Neuronal stem cell (in vitro differentiated cells): Measurements from ENCODE around the gene TSPAN14.

Source experiments
- DNase-seq: peaks from one replicate; pipeline ENCODE4 v3.0.0-alpha.2; 2013; ENCODE audit warnings: low spot score
- H2AFZ ChIP-seq: one replicate; pipeline ENCODE4 v1.6.1; 2013; ENCODE audit warnings: mild to moderate bottlenecking, low read length, inconsistent platforms
- H2AK5ac ChIP-seq: 2 replicates; pipeline ENCODE4 v1.6.1; 2013; ENCODE audit warnings: low read depth, mild to moderate bottlenecking, inconsistent platforms, low read length, moderate library complexity, mixed read lengths
- H2BK120ac ChIP-seq: 2 replicates; pipeline ENCODE4 v1.6.1; 2013; ENCODE audit warnings: low read depth, mild to moderate bottlenecking, inconsistent platforms, low read length, moderate library complexity, mixed read lengths
- H2BK12ac ChIP-seq: one replicate; pipeline ENCODE4 v1.6.1; 2013; ENCODE audit warnings: low read length, inconsistent platforms
- H2BK15ac ChIP-seq: 2 replicates; pipeline ENCODE4 v1.6.1; 2013; ENCODE audit warnings: mild to moderate bottlenecking, low read length, inconsistent platforms, mixed read lengths
- H2BK5ac ChIP-seq: one replicate; pipeline ENCODE4 v1.6.1; 2013; ENCODE audit warnings: inconsistent platforms, mild to moderate bottlenecking, low read length, moderate library complexity
- H3K14ac ChIP-seq: one replicate; pipeline ENCODE4 v1.6.1; 2013; ENCODE audit warnings: low read length, inconsistent platforms
- H3K18ac ChIP-seq: 2 replicates; pipeline ENCODE4 v1.6.1; 2013; ENCODE audit warnings: low read length, inconsistent platforms
- H3K23ac ChIP-seq: 2 replicates; pipeline ENCODE4 v1.6.1; 2013; ENCODE audit warnings: low read depth, mild to moderate bottlenecking, mixed read lengths, low read length, inconsistent platforms; ENCODE audit not compliant: poor library complexity
- H3K27ac ChIP-seq: replicated peaks from 3 replicates; pipeline ENCODE4 v1.5.1; 2013; ENCODE audit warnings: low read length, inconsistent platforms
- H3K27me3 ChIP-seq, 3 experiments: 2 replicates each; pipeline ENCODE4 v1.6.1; 2013; ENCODE audit warnings: low read length in 3 of 3, mild to moderate bottlenecking in 2 of 3, inconsistent platforms in 1 of 3, low read depth in 1 of 3, mixed read lengths in 1 of 3, moderate library complexity in 1 of 3; ENCODE audit not compliant: control insufficient read depth in 3 of 3, insufficient read depth in 3 of 3
- H3K36me3 ChIP-seq, 2 donors: replicated peaks in 1 of 2; 2 replicates each; pipeline ENCODE4 v1.6.1; 2013; ENCODE audit warnings: low read length in 2 of 2; ENCODE audit not compliant: control insufficient read depth in 2 of 2, insufficient read depth in 2 of 2
- H3K4ac ChIP-seq: 2 replicates; pipeline ENCODE4 v1.6.1; 2013; ENCODE audit warnings: inconsistent platforms, mild to moderate bottlenecking, low read length, moderate library complexity
- H3K4me1 ChIP-seq, 2 donors: 1 replicate in 1 of 2; 2 replicates in 1 of 2; pipeline ENCODE4 v1.6.1; 2013; ENCODE audit warnings: low read length in 2 of 2, low read depth in 1 of 2; ENCODE audit not compliant: control insufficient read depth in 2 of 2, insufficient read depth in 1 of 2
- H3K4me2 ChIP-seq: one replicate; pipeline ENCODE4 v1.6.1; 2013; ENCODE audit warnings: mild to moderate bottlenecking, low read length, inconsistent platforms; ENCODE audit not compliant: insufficient read depth, poor library complexity, severe bottlenecking
- H3K4me3 ChIP-seq, 2 donors: 2 replicates each; pipeline ENCODE4 v1.5.1; 2013; ENCODE audit warnings: low read length in 2 of 2, mild to moderate bottlenecking in 2 of 2, inconsistent platforms in 1 of 2, moderate library complexity in 1 of 2
- H3K79me1 ChIP-seq: one replicate; pipeline ENCODE4 v1.6.1; 2013; ENCODE audit warnings: low read depth, mild to moderate bottlenecking, inconsistent platforms, low read length, moderate library complexity
- H3K9ac ChIP-seq: one replicate; pipeline ENCODE4 v1.6.1; 2013; ENCODE audit warnings: mild to moderate bottlenecking, low read depth, low read length, inconsistent platforms; ENCODE audit not compliant: poor library complexity
- H3K9me3 ChIP-seq, 2 donors: replicated peaks in 1 of 2; 2 replicates each; pipeline versions ENCODE3 to v1.6.1; 2013; ENCODE audit warnings: low read length in 2 of 2, mild to moderate bottlenecking in 2 of 2, inconsistent platforms in 1 of 2, low read depth in 1 of 2, mixed read lengths in 1 of 2, moderate library complexity in 1 of 2; ENCODE audit not compliant: control insufficient read depth in 2 of 2, insufficient read depth in 1 of 2
- H4K8ac ChIP-seq: one replicate; pipeline ENCODE4 v1.6.1; 2013; ENCODE audit warnings: low read depth, mild to moderate bottlenecking, inconsistent platforms, low read length, moderate library complexity
- H4K91ac ChIP-seq: one replicate; pipeline ENCODE4 v1.6.1; 2013; ENCODE audit warnings: low read length, low read depth, mild to moderate bottlenecking, inconsistent platforms; ENCODE audit not compliant: poor library complexity
- WGBS, 2 donors: extraction: QIAGEN DNeasy Blood & Tissue Kit; methylation state at CpG; one replicate each; pipeline ENCODE4 v1.1.7; 2013; ENCODE audit warnings: missing lambda C conversion rate in 2 of 2, mixed read lengths in 1 of 2; ENCODE audit not compliant: insufficient read length in 2 of 2, insufficient replicate concordance in 1 of 2; ENCODE audit errors: extremely low coverage in 2 of 2; 5-methylcytosine and 5-hydroxymethylcytosine counted together

Gene TSPAN14

GRCh38 chr10:80536361-80536835 lies 82.3 kb downstream of the TSPAN14 start:
- Histone ChIP-seq H3K18ac (peak overlapping the region; percentile 15), H3K4me3 (no peak overlapping the region)

GRCh38 chr10:80537086-80537735 lies 83.1 kb downstream of the TSPAN14 start:
- no peak overlapping the region for H4K91ac ChIP-seq
- no peak overlapping the region for H2BK12ac ChIP-seq
- peaks cover 0 to 16% of the 10 kb centered on the region in 2 donors for H3K4me1 ChIP-seq
- no peak overlapping the region for H3K4ac ChIP-seq
- H3K4me3 ChIP-seq: no peak overlapping the region
- no CpG with 5 or more reads among the region's 8 CpGs for WGBS, 2 donors
- no peaks in the 10 kb centered on the region for H3K27me3 ChIP-seq
- no peak overlapping the region for H2AK5ac ChIP-seq
- no peak overlapping the region for H4K8ac ChIP-seq
- no peak overlapping the region for H3K27ac ChIP-seq
- H2AFZ ChIP-seq: no peak overlapping the region
- H3K36me3 ChIP-seq: no peaks in the 10 kb centered on the region
- H3K23ac ChIP-seq: no peak overlapping the region
- no peak for DNase-seq
- H3K9me3 ChIP-seq: no peaks in the 10 kb centered on the region
- peak overlapping the region; percentile 57 for H3K18ac ChIP-seq
- H2BK120ac ChIP-seq: no peak overlapping the region
- no peak overlapping the region for H2BK15ac ChIP-seq
- H3K14ac ChIP-seq: no peak overlapping the region
- no peak overlapping the region for H3K9ac ChIP-seq
- no peak overlapping the region for H2BK5ac ChIP-seq
- peaks cover 4% of the 10 kb centered on the region for H3K79me1 ChIP-seq
- H3K4me2 ChIP-seq: no peak overlapping the region

More at GRCh38 chr10:80536361-80536835, 82.3 kb downstream of the TSPAN14 start:
- Histone ChIP-seq H3K27me3 (no peaks in the 10 kb centered on the region), H2AFZ (no peak overlapping the region), H2BK15ac (peak overlapping the region; percentile 73), H3K9ac (no peak overlapping the region), H2BK12ac (no peak overlapping the region), H3K4me2 (no peak overlapping the region), H2AK5ac (peak overlapping the region; percentile 61), H3K27ac (no peak overlapping the region), H3K4me1 (peaks cover 0 to 13% of the 10 kb centered on the region in 2 donors), H3K4ac (peak overlapping the region; percentile 1), H4K8ac (no peak overlapping the region), H2BK5ac (peak overlapping the region; percentile 46), H4K91ac (no peak overlapping the region), H2BK120ac (peak overlapping the region; percentile 2), H3K9me3 (no peaks in the 10 kb centered on the region), H3K23ac (peak overlapping the region; percentile 34), H3K36me3 (no peaks in the 10 kb centered on the region), H3K14ac (no peak overlapping the region), H3K79me1 (peaks cover 4% of the 10 kb centered on the region)
- DNase-seq: no peak
- no CpG with 5 or more reads among the region's 17 CpGs for WGBS, 2 donors

GRCh38 chr10:80537736-80538480 lies 83.8 kb downstream of the TSPAN14 start, which contains the start of gene SH2D4B:
TSS of gene SH2D4B (plus strand) at chr10:80537902. CDS start at chr10:80538332, 430 bp downstream.
- Histone ChIP-seq H3K27ac (no peak within 1 kb of the TSS), H2BK120ac (peak within 1 kb of the TSS; percentile 2), H2BK12ac (no peak within 1 kb of the TSS), H2BK5ac (peak within 1 kb of the TSS; percentile 46), H3K9ac (no peak within 1 kb of the TSS), H3K18ac (peak within 1 kb of the TSS; percentile 72), H3K79me1 (peaks cover 2% of the 10 kb centered on the region), H3K9me3 (no peaks in the 10 kb centered on the region), H3K4ac (peak within 1 kb of the TSS; percentile 1), H2BK15ac (peak within 1 kb of the TSS; percentile 73), H3K36me3 (no peaks in the 10 kb centered on the region), H3K27me3 (no peaks in the 10 kb centered on the region), H2AK5ac (no peak within 1 kb of the TSS), H3K14ac (peak within 1 kb of the TSS; percentile 31), H3K4me1 (peaks cover 0 to 16% of the 10 kb centered on the region in 2 donors), H3K23ac (peak within 1 kb of the TSS; percentile 34), H3K4me2 (no peak within 1 kb of the TSS), H2AFZ (no peak within 1 kb of the TSS), H4K8ac (no peak within 1 kb of the TSS), H3K4me3 (no peak within 1 kb of the TSS), H4K91ac (no peak within 1 kb of the TSS)
- no peak for DNase-seq
- whole genome bisulfite sequencing, 2 donors: no CpG with 5 or more reads among the region's 19 CpGs
